Stimulated activated naive CD8-positive, alpha-beta T cell treated with anti-CD3 and anti-CD28 coated beads, Interleukin-15, Interleukin-2, amounts not matched to agents 100 ng/mL and 50 ng/mL, for 24 hours (primary cell): Measurements from ENCODE around the gene A4GALT.
"Not testable (repeated sequence)": the region's sequence is repeated elsewhere in the genome, so short reads cannot be mapped to it uniquely, and the experiment has no call there.

Experiments
- H3K27ac Mint-ChIP-seq: one replicate; pipeline ENCODE4 v1.8.0; 2021; ENCODE audit warnings: mild to moderate bottlenecking, mixed read lengths
- H3K27me3 Mint-ChIP-seq: one replicate; pipeline ENCODE4 v1.8.0; 2021; ENCODE audit warnings: mixed read lengths
- H3K36me3 Mint-ChIP-seq: one replicate; pipeline ENCODE4 v1.8.0; 2021; ENCODE audit warnings: low read depth, mixed read lengths
- H3K4me1 Mint-ChIP-seq: one replicate; pipeline ENCODE4 v1.8.0; 2021; ENCODE audit warnings: low read depth, mixed read lengths
- H3K4me3 Mint-ChIP-seq: one replicate; pipeline ENCODE4 v1.8.0; 2021; ENCODE audit warnings: mild to moderate bottlenecking, mixed read lengths
- H3K9me3 Mint-ChIP-seq: one replicate; pipeline ENCODE4 v1.8.0; 2021; ENCODE audit warnings: mixed read lengths

A4GALT gene

GRCh38 chr22:42685941-42686653 lies 34.6 kb downstream of the A4GALT start:
- Mint-ChIP-seq H3K27me3 (no peaks in the 10 kb centered on the region), H3K4me1 (no peaks in the 10 kb centered on the region), H3K36me3 (no peaks in the 10 kb centered on the region), H3K4me3 (no peak overlapping the region), H3K27ac (no peak overlapping the region), H3K9me3 (no peaks in the 10 kb centered on the region)

GRCh38 chr22:42684462-42685195 lies 36.0 kb downstream of the A4GALT start:
- Mint-ChIP-seq H3K4me1 (no peaks in the 10 kb centered on the region), H3K4me3 (no peak overlapping the region), H3K36me3 (no peaks in the 10 kb centered on the region), H3K27me3 (no peaks in the 10 kb centered on the region), H3K9me3 (peaks cover under 1% of the 10 kb centered on the region), H3K27ac (no peak overlapping the region)

- peaks cover 7% of the 10 kb centered on the region for H3K9me3 Mint-ChIP-seq
- H3K27ac Mint-ChIP-seq = no peak overlapping the region
- no peaks in the 10 kb centered on the region for H3K36me3 Mint-ChIP-seq
- H3K27me3 Mint-ChIP-seq = no peaks in the 10 kb centered on the region
- H3K4me1 Mint-ChIP-seq = no peaks in the 10 kb centered on the region
- no peak overlapping the region for H3K4me3 Mint-ChIP-seq
Observed at GRCh38 chr22:42683578-42684283, 36.9 kb downstream of the A4GALT start.

DNA sequence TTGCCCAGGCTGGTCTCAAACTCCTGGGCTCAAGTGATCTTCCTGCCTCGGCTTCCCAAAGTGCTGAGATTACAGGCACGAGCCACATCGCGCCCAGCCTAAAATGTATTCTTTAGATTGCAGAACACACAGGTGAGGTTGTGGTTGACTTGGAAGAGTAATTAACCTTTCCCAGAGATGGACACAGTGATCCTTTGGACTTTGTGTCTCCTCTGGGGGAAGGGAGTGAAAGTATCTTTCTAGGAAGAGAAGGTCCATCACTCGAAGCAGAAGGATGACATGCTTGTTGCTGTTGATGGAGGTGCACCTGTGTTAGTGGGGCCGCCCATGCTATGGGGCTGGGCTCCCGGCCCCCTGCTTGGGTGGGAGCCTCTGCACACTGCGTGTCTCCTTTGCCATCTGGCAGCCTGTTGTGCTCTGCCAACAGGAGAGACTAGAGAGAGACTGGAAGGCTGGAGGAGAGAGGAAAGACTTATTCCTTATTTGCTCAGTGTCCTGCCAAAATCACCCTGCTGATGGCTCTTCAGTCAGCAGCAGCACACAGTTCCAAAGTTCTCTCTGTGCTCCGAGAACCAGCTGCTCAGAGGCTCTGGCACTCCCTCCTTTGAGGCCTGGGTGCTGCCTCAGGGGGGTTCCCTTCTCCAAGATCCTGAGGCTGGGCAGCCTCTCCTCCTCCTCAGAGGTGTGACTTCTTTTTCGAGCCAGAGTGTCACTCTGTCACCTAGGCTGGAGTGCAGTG lies 38.4 kb downstream of the A4GALT start:
- no peak overlapping the region for H3K27ac Mint-ChIP-seq
- no peaks in the 10 kb centered on the region for H3K36me3 Mint-ChIP-seq
- no peaks in the 10 kb centered on the region for H3K4me1 Mint-ChIP-seq
- no peak overlapping the region for H3K4me3 Mint-ChIP-seq
- peaks cover 11% of the 10 kb centered on the region for H3K9me3 Mint-ChIP-seq
- H3K27me3 Mint-ChIP-seq = no peaks in the 10 kb centered on the region

- no peaks in the 10 kb centered on the region for H3K4me1 Mint-ChIP-seq
- H3K36me3 Mint-ChIP-seq = no peaks in the 10 kb centered on the region
- no peaks in the 10 kb centered on the region for H3K27me3 Mint-ChIP-seq
- no peak overlapping the region for H3K27ac Mint-ChIP-seq
- peaks cover 11% of the 10 kb centered on the region for H3K9me3 Mint-ChIP-seq
- no peak overlapping the region for H3K4me3 Mint-ChIP-seq
Observed at GRCh38 chr22:42680648-42681047, 40.0 kb downstream of the A4GALT start.

- Mint-ChIP-seq H3K27me3 (no peaks in the 10 kb centered on the region), H3K27ac (no peak overlapping the region)
Observed at GRCh38 chr22:42679691-42680090, 41.0 kb downstream of the A4GALT start.

GRCh38 chr22:42678894-42679293 lies 41.8 kb downstream of the A4GALT start:
- Mint-ChIP-seq H3K9me3 (peaks cover 11% of the 10 kb centered on the region), H3K4me1 (no peaks in the 10 kb centered on the region), H3K36me3 (no peaks in the 10 kb centered on the region), H3K27me3 (no peaks in the 10 kb centered on the region), H3K4me3 (no peak overlapping the region), H3K27ac (no peak overlapping the region)

More at GRCh38 chr22:42679691-42680090, 41.0 kb downstream of the A4GALT start:
- peaks cover 11% of the 10 kb centered on the region for H3K9me3 Mint-ChIP-seq
- no peaks in the 10 kb centered on the region for H3K36me3 Mint-ChIP-seq
- H3K4me3 Mint-ChIP-seq = no peak overlapping the region
- H3K4me1 Mint-ChIP-seq = no peaks in the 10 kb centered on the region

DNA sequence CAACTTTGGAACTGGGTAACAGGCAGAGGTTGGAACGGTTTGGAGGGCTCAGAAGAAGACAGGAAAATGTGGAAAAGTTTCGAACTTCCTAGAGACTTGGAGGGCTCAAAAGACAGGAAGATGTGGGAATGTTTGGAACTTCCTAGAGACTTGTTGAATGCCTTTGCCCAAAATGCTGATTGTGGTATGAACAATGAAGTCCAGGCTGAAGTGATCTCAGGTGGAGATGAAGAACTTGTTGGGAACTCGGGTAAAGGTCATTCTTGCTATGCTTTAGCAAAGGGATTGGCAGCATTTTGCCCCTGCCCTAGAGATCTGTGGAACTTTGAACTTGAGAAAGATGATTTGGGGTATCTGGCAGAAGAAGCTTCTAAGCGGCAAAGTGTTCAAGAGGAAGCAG lies 42.7 kb downstream of the A4GALT start:
- not testable (repeated sequence) for H3K4me3 Mint-ChIP-seq, H3K27me3 Mint-ChIP-seq, H3K4me1 Mint-ChIP-seq, H3K36me3 Mint-ChIP-seq, H3K27ac Mint-ChIP-seq
- H3K9me3 Mint-ChIP-seq = peaks cover 11% of the 10 kb centered on the region

DNA sequence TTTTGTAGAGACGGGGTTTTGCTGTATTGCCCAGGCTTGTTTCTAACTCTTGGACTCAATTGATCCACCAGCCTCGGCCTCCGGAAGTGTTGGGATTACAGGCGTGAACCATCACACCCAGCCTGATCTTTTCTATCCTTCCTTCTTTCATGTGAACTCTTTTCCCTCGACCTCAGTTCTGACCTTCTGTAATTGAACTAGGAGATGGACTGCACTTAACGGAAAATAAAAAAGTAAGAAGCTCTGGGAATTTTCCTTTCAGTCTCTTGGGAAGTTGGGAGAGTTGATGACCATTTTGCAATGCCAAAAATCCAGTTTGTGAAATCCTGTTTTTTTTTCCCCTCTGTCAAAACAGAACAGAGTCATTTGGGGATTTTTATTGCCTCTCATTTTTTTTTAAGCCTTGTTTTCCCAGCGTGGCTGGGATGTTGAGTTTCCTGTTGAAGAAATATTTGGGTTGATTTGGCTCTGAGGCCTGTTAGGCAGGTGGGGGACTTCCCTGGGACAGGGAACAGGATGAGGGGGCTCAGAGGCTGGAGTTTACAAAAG lies 44.5 kb downstream of the A4GALT start:
- Mint-ChIP-seq H3K4me1 (peaks cover 5% of the 10 kb centered on the region), H3K9me3 (peaks cover 11% of the 10 kb centered on the region), H3K36me3 (no peaks in the 10 kb centered on the region), H3K27ac (no peak overlapping the region), H3K4me3 (no peak overlapping the region), H3K27me3 (no peaks in the 10 kb centered on the region)

- Mint-ChIP-seq H3K27ac (no peak overlapping the region), H3K9me3 (peaks cover 4% of the 10 kb centered on the region), H3K36me3 (no peaks in the 10 kb centered on the region), H3K4me3 (no peak overlapping the region), H3K4me1 (peaks cover 8% of the 10 kb centered on the region), H3K27me3 (no peaks in the 10 kb centered on the region)
Observed at GRCh38 chr22:42673898-42674401, 46.7 kb downstream of the A4GALT start.

DNA sequence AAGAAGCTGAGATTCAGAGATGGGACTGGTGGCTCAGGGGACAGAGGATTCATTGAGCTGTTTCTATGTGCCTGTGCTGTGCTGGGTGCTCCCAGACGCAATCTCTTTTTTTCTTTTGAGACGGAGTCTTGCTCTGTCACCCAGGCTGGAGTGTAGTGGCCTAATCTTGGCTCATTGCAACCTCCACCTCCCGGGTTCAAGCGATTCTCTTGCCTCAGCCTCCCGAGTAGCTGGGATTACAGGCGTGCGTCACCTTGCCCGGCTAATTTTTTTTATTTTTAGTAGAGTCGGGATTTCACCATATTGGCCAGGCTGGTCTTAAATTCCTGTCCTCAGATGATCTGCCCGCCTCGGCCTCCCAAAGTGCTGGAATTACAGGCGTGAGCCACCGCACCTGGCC lies 47.6 kb downstream of the A4GALT start:
- not testable (repeated sequence) for H3K27me3 Mint-ChIP-seq

GRCh38 chr22:42670921-42671709 lies 49.6 kb downstream of the A4GALT start:
- Mint-ChIP-seq H3K27me3 (no peaks in the 10 kb centered on the region), H3K4me1 (peaks cover 8% of the 10 kb centered on the region), H3K4me3 (no peak overlapping the region), H3K9me3 (no peaks in the 10 kb centered on the region), H3K36me3 (no peaks in the 10 kb centered on the region), H3K27ac (no peak overlapping the region)

More for the DNA sequence above, 47.6 kb downstream of the A4GALT start:
- not testable (repeated sequence) for H3K9me3 Mint-ChIP-seq, H3K4me3 Mint-ChIP-seq, H3K4me1 Mint-ChIP-seq, H3K36me3 Mint-ChIP-seq, H3K27ac Mint-ChIP-seq

- Mint-ChIP-seq H3K4me1 (peaks cover 8% of the 10 kb centered on the region), H3K36me3 (no peaks in the 10 kb centered on the region), H3K27ac (no peak overlapping the region), H3K9me3 (no peaks in the 10 kb centered on the region), H3K4me3 (no peak overlapping the region), H3K27me3 (no peaks in the 10 kb centered on the region)
Observed at GRCh38 chr22:42670046-42670445, 50.6 kb downstream of the A4GALT start.

DNA sequence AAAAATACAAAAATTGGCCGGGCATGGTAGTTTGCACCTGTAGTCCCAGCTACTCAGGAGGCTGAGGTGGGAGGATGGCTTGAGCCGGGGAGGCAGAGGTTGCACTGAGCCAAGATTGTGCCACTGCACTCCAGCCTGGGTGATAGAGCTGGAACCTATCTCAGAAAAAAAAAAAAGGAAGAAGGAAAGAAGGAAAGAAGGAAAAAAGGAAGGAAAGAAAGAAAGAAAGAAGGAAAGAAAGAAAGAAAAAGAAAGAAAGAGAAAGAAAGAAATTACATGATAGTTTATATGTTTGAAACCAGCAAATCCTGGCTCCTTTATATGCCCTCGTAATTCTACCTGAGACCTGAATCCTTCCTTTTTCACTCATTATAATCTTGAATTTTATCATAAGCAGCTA lies 54.3 kb downstream of the A4GALT start:
- not testable (repeated sequence) for H3K27me3 Mint-ChIP-seq, H3K36me3 Mint-ChIP-seq, H3K9me3 Mint-ChIP-seq, H3K4me3 Mint-ChIP-seq, H3K27ac Mint-ChIP-seq
- peaks cover 10% of the 10 kb centered on the region for H3K4me1 Mint-ChIP-seq
